Measurements from ENCODE around the gene RAMP2.

Gene RAMP2

GRCh38 chr17:42795465-42795864, 34.4 kb downstream of the RAMP2 start:
- no peak for DNase-seq

GRCh38 chr17:42796066-42796758, 35.2 kb downstream of the RAMP2 start:
- no peak for DNase-seq

GRCh38 chr17:42797067-42798007, 36.3 kb downstream of the RAMP2 start:
- DNase-seq, result no peak

GRCh38 chr17:42798011-42798382, 37.0 kb downstream of the RAMP2 start:
- DNase-seq, result no peak

GRCh38 chr17:42798383-42799380, 37.7 kb downstream of the RAMP2 start, which contains the start of the genes CNTD1 and COA3:
Gene CNTD1 (plus strand): TSS chr17:42798861. CDS start chr17:42799068, 207 bp downstream.
Gene COA3 (minus strand): TSS chr17:42798704. CDS start chr17:42798681, 23 bp downstream.
- DNase-seq, result peak; percentile 54

GRCh38 chr17:42803074-42803883, 42.3 kb downstream of the RAMP2 start:
- DNase-seq, result no peak

GRCh38 chr17:42804918-42805367, 43.9 kb downstream of the RAMP2 start:
- no peak for DNase-seq

- no peak for DNase-seq
These were observed 45.2 kb downstream of the RAMP2 start for GRCh38 chr17:42806249-42806648.

GRCh38 chr17:42809250-42809649, 48.2 kb downstream of the RAMP2 start:
- DNase-seq, result no peak

Measured in effector CD8-positive, alpha-beta T cell (primary cell).